Measurements from ENCODE around the gene CAMLG. TPM values are rescaled to one million over a fixed set of nuclear protein-coding genes. Genes with fewer than 3 reads are reported as not detected.

CAMLG gene
- total and polyA plus RNA-seq, 2 of the 8 experiments (the other 6 are each of a cell fraction or from before 2014, with no cell fraction given), result 12.3 to 42.8 TPM

- no peak overlapping the region for H3K4me3 ChIP-seq (ENCODE audit: extremely low read depth in 1 of 4, insufficient read depth in 2 of 4, low read depth in 3 of 4, low read length in 4 of 4)
- H2AFZ ChIP-seq (ENCODE audit: low read length), result no peak overlapping the region
- no peak overlapping the region for H4K91ac ChIP-seq (replicated peaks; ENCODE audit: insufficient read length, low read length)
- no peak overlapping the region for H2BK15ac ChIP-seq (ENCODE audit: low read length)
- no peak overlapping the region for H4K5ac ChIP-seq (ENCODE audit: insufficient read length, low read depth, low read length)
- no peak overlapping the region for H3K14ac ChIP-seq (ENCODE audit: insufficient read length)
- no peak overlapping the region for H3K27ac ChIP-seq (ENCODE audit: low read depth, low read length)
- no peak overlapping the region for H3K18ac ChIP-seq (ENCODE audit: extremely low read depth, low read length)
- no peak overlapping the region for H3K4me2 ChIP-seq (ENCODE audit: insufficient read depth in 1 of 2, low read depth in 2 of 2, low read length in 2 of 2)
- H3K79me1 ChIP-seq (ENCODE audit: low read depth, low read length), result no peaks in the 10 kb centered on the region
- no peak overlapping the region for H3K4ac ChIP-seq (replicated peaks; ENCODE audit: insufficient read length, low read depth, low read length)
- WGBS, 2 experiments (ENCODE audit: extremely low coverage in 1 of 2, insufficient coverage in 1 of 2, insufficient read length in 1 of 2, insufficient replicate concordance in 2 of 2, low coverage in 1 of 2, low lambda C conversion rate in 2 of 2, missing lambda C conversion rate in 1 of 2), result 91% methylated on average over 4 of the region's 4 CpGs; no CpG with 5 or more reads in 1 of the 2 experiments
- ChIA-PET POLR2A (ENCODE audit: partially characterized antibody) (interaction anchor here (0.6 to 2.9 kb wide), 4 partner anchors 9 to 284 kb away, joined by 3 to 14 read pairs (median 3); partner anchors contain the start of gene DDX46), CTCF (ENCODE audit: partially characterized antibody) (interaction anchor here (0.6 to 2.2 kb wide), 5 partner anchors 22 to 544 kb away, joined by 3 to 17 read pairs (median 3); no protein-coding TSS in a partner anchor)
- no peak overlapping the region for H4K8ac ChIP-seq (ENCODE audit: extremely low read depth, insufficient read depth, low read length)
- H2BK20ac ChIP-seq (ENCODE audit: low read length), result no peak overlapping the region
- no peaks in the 10 kb centered on the region for H3K36me3 ChIP-seq (ENCODE audit: control insufficient read depth in 2 of 4, insufficient read depth in 4 of 4, low read length in 3 of 4)
- no peak overlapping the region for H2BK5ac ChIP-seq (ENCODE audit: low read depth, low read length)
- peaks cover 0 to 2% of the 10 kb centered on the region in 2 experiments for H4K20me1 ChIP-seq (replicated peaks in 1 of 2; ENCODE audit: control insufficient read depth in 1 of 2, insufficient read depth in 2 of 2, low read length in 2 of 2)
- no peak overlapping the region for H2AK5ac ChIP-seq (ENCODE audit: low read depth, low read length)
- 0 out of 2 replicates have a peak, but pooled peaks cover 3% of the 10 kb centered on the region for H3K23me2 ChIP-seq (ENCODE audit: low read depth, low read length)
- FAIRE-seq (no peak), DNase-seq (ENCODE audit: low read depth in 1 of 2, low spot score in 2 of 2) (no peak)
- no peaks in the 10 kb centered on the region for H3K9me3 ChIP-seq (ENCODE audit: insufficient read depth in 2 of 2, low read depth in 1 of 2, low read length in 1 of 2)
- H3K79me2 ChIP-seq (ENCODE audit: control insufficient read depth in 1 of 2, insufficient read depth in 2 of 2, low read length in 2 of 2), result peaks cover 3 to 16% of the 10 kb centered on the region in 2 experiments; a peak in 3 of 4 replicates
- no peak overlapping the region for H3K9ac ChIP-seq (replicated peaks in 1 of 4; ENCODE audit: extremely low read depth in 1 of 4, low read depth in 3 of 4, low read length in 3 of 4)
- TF ChIP-seq MAX (IDR thresholded peaks at IDR 0.05) (no peak), E2F6 (IDR thresholded peaks at IDR 0.05) (no peak), GTF2F1 (IDR thresholded peaks at IDR 0.05; ENCODE audit: borderline replicate concordance, low read depth, low read length) (no peak), GABPA (IDR thresholded peaks at IDR 0.05; ENCODE audit: borderline replicate concordance, insufficient read depth, low read length) (no peak), EZH2 (IDR thresholded peaks at IDR 0.05; ENCODE audit: low read depth, low read length, severe bottlenecking) (no peak), CTCF (IDR thresholded peaks at IDR 0.05; ENCODE audit: control extremely low read depth in 1 of 3, insufficient read depth in 1 of 3, low read depth in 1 of 3, low read length in 3 of 3) (no peak), SP1 (IDR thresholded peaks at IDR 0.05; ENCODE audit: low read depth, low read length) (no peak), BRCA1 (IDR thresholded peaks at IDR 0.05; ENCODE audit: low read depth, low read length) (no peak), SP4 (IDR thresholded peaks at IDR 0.05; ENCODE audit: low read length) (no peak)
- no peak overlapping the region for H2BK120ac ChIP-seq (replicated peaks; ENCODE audit: low read depth, low read length)
- H3K56ac ChIP-seq (replicated peaks; ENCODE audit: insufficient read length, low read depth, low read length), result no peak overlapping the region
- H3K27me3 ChIP-seq (replicated peaks in 1 of 4; ENCODE audit: control insufficient read depth in 3 of 4, extremely low read depth in 1 of 4, insufficient read depth in 3 of 4, low read length in 3 of 4), result no peaks in the 10 kb centered on the region
- no peak overlapping the region for H2BK12ac ChIP-seq (ENCODE audit: low read depth, low read length)
- H3K4me1 ChIP-seq (replicated peaks in 1 of 4; ENCODE audit: control insufficient read depth in 3 of 4, insufficient read depth in 4 of 4, low read length in 3 of 4), result no peaks in the 10 kb centered on the region
- H3K23ac ChIP-seq (ENCODE audit: insufficient read length), result no peak overlapping the region
Observed at GRCh38 chr5:134735243-134735642, 3.1 kb upstream of the CAMLG start.

All from H1 (cell line).